Central memory CD4-positive, alpha-beta T cell (primary cell): ENCODE measurements around the gene BICRA.
"Not testable (repeated sequence)": the region's sequence is repeated elsewhere in the genome, so short reads cannot be mapped to it uniquely, and the experiment has no call there.

Source experiments
- DNase-seq: peaks from one replicate; pipeline ENCODE4 v3.0.0; 2022

Gene BICRA

GRCh38 chr19:47719047-47719859 lies 110.3 kb downstream of the BICRA start:
- no peak for DNase-seq

- no peak for DNase-seq
Measured at GRCh38 chr19:47720669-47721422, 111.9 kb downstream of the BICRA start.

- DNase-seq, result no peak
Measured at GRCh38 chr19:47723581-47723940, 114.6 kb downstream of the BICRA start.

GRCh38 chr19:47725759-47726401 lies 116.9 kb downstream of the BICRA start:
- DNase-seq, result no peak

- no peak for DNase-seq
Measured at GRCh38 chr19:47726467-47726866, 117.5 kb downstream of the BICRA start.

- DNase-seq, result not testable (repeated sequence)
Measured at GRCh38 chr19:47728295-47728694, 119.4 kb downstream of the BICRA start.

GRCh38 chr19:47729468-47729798 lies 120.5 kb downstream of the BICRA start:
- DNase-seq, result no peak

- DNase-seq, result no peak
Measured at GRCh38 chr19:47729799-47730520, 121.0 kb downstream of the BICRA start.

GRCh38 chr19:47730521-47730889 lies 121.6 kb downstream of the BICRA start:
- no peak for DNase-seq

- DNase-seq, result no peak
Measured at GRCh38 chr19:47730910-47731309, 122.0 kb downstream of the BICRA start.

- DNase-seq, result no peak
Measured at GRCh38 chr19:47735131-47735530, 126.2 kb downstream of the BICRA start.

GRCh38 chr19:47740866-47741519 lies 132.1 kb downstream of the BICRA start:
- no peak for DNase-seq

- no peak for DNase-seq
Measured at GRCh38 chr19:47741544-47742140, 132.7 kb downstream of the BICRA start.

- no peak for DNase-seq
Measured at GRCh38 chr19:47742634-47743033, 133.7 kb downstream of the BICRA start.

- DNase-seq, result peak; percentile 97
Measured at GRCh38 chr19:47745010-47745901, 136.3 kb downstream of the BICRA start, which contains the start of gene NOP53. NOP53 (plus strand) TSS chr19:47745546; CDS start chr19:47745560, 14 bp downstream.

GRCh38 chr19:47746129-47746528 lies 137.2 kb downstream of the BICRA start:
- not testable (repeated sequence) for DNase-seq

- DNase-seq, result no peak
Measured at GRCh38 chr19:47749326-47749725, 140.4 kb downstream of the BICRA start.

- DNase-seq, result no peak
Measured at GRCh38 chr19:47750752-47751151, 141.8 kb downstream of the BICRA start.

- DNase-seq, result no peak
Measured at GRCh38 chr19:47752440-47753211, 143.7 kb downstream of the BICRA start.
